HepG2 (cell line): ENCODE results near the gene DAGLB. TPM values are rescaled to one million over a fixed set of nuclear protein-coding genes. Genes with fewer than 3 reads are reported as not detected.

Experiments used
- DR1 ChIP-seq: sonication (generic); formaldehyde crosslinking; IDR thresholded peaks from 2 replicates; pipeline ENCODE4 v1.8.0; 2021; ENCODE audit warnings: mild to moderate bottlenecking, missing genetic modification reagents, inconsistent platforms
- ERF ChIP-seq: IDR thresholded peaks from 2 replicates; pipeline ENCODE4 v1.6.1; 2018; ENCODE audit warnings: missing biosample characterization, missing genetic modification reagents
- ETV5 ChIP-seq: IDR thresholded peaks from 2 replicates; pipeline ENCODE4 v1.6.1; 2018; ENCODE audit warnings: missing biosample characterization, missing genetic modification reagents, inconsistent platforms, borderline replicate concordance
- NCOR1 ChIP-seq: fragments of 200-600 bp; sonication (generic); IDR thresholded peaks from 2 replicates; pipeline ENCODE4 v1.7.0; 2017; ENCODE audit warnings: antibody characterized with exemption, low read length, borderline replicate concordance
- NFRKB ChIP-seq: fragments of 450-650 bp; IDR thresholded peaks from 2 replicates; pipeline ENCODE4 v1.6.1; 2017
- TOPORS ChIP-seq: sonication (generic); formaldehyde crosslinking; IDR thresholded peaks from 2 replicates; pipeline ENCODE4 v1.8.0; 2023; ENCODE audit warnings: mild to moderate bottlenecking, missing genetic modification reagents
- U2AF1 ChIP-seq: fragments of 200-400 bp; formaldehyde crosslinking; optimal IDR thresholded peaks from 2 replicates; pipeline ENCODE3; 2017; ENCODE audit warnings: mild to moderate bottlenecking, low read depth, low read length
- ZNF317 ChIP-seq: sonication (generic); formaldehyde crosslinking; IDR thresholded peaks from 2 replicates; pipeline ENCODE4 v1.5.0; 2020; ENCODE audit warnings: mild to moderate bottlenecking, missing genetic modification reagents
- ZNF468 ChIP-seq: sonication (generic); formaldehyde crosslinking; IDR thresholded peaks from 2 replicates; pipeline ENCODE4 v1.8.0; 2022; ENCODE audit warnings: mild to moderate bottlenecking, moderate library complexity, missing genetic modification reagents
- ZNF747 ChIP-seq: sonication (generic); formaldehyde crosslinking; IDR thresholded peaks from 2 replicates; pipeline ENCODE4 v1.8.1; 2023; ENCODE audit warnings: missing genetic modification reagents, mild to moderate bottlenecking, borderline replicate concordance
- ZNF766 ChIP-seq: sonication (generic); formaldehyde crosslinking; IDR thresholded peaks from 2 replicates; pipeline ENCODE4 v1.5.0; 2020; ENCODE audit warnings: missing genetic modification reagents, borderline replicate concordance
- polyA plus RNA-seq, 8 experiments: library from polyadenylated mRNA; depleted of rRNA in 3 of 8; stranded (reverse) in 7 of 8; unstranded in 1 of 8; fragments of >200 nt; fragmentation: Illumina TruSeq in 4 of 8; extraction: Trizol in 4 of 8; gene quantifications; 2 replicates each; pipeline versions ENCODE4 v1.2.1 to v1.2.3, GENCODE V29; 2011 to 2016; ENCODE audit warnings: low read depth in 4 of 8, missing spikeins in 1 of 8, mixed read lengths in 1 of 8; ENCODE audit not compliant: insufficient read depth in 1 of 8
- total RNA-seq, 5 experiments: library from RNA; depleted of rRNA; stranded (reverse); fragments of >200 nt; fragmentation: Illumina TruSeq; extraction: Trizol; gene quantifications; 2 replicates each; pipeline ENCODE4 v1.2.3, GENCODE V29; 2016; ENCODE audit warnings: low read depth in 1 of 5
- TF ChIP-seq, protein P1 (sequence below): sonication (generic); formaldehyde crosslinking; IDR thresholded peaks from 2 replicates; pipeline ENCODE4 v1.4.0; 2020; ENCODE audit warnings: mild to moderate bottlenecking, missing genetic modification reagents
- TF ChIP-seq, protein P2 (sequence below): sonication (generic); formaldehyde crosslinking; IDR thresholded peaks from 2 replicates; pipeline ENCODE4 v1.5.0; 2020; ENCODE audit warnings: missing genetic modification reagents
- TF ChIP-seq, protein P3 (sequence below): sonication (generic); formaldehyde crosslinking; IDR thresholded peaks from 2 replicates; pipeline ENCODE4 v1.5.0; 2020; ENCODE audit warnings: missing genetic modification reagents
- TF ChIP-seq, protein P4 (sequence below): sonication (generic); formaldehyde crosslinking; IDR thresholded peaks from 2 replicates; pipeline ENCODE4 v1.5.0; 2020; ENCODE audit warnings: mild to moderate bottlenecking, missing genetic modification reagents
- TF ChIP-seq, protein P5 (sequence below): sonication (generic); formaldehyde crosslinking; conservative IDR thresholded peaks from 2 replicates; pipeline ENCODE4 v1.5.0; 2020; ENCODE audit warnings: missing genetic modification reagents
- TF ChIP-seq, protein P6 (sequence below): sonication (generic); formaldehyde crosslinking; IDR thresholded peaks from 2 replicates; pipeline ENCODE4 v1.5.1; 2020; ENCODE audit warnings: mild to moderate bottlenecking, missing genetic modification reagents, moderate library complexity

DAGLB gene
- total and polyA plus RNA-seq, 2 of the 13 experiments (the other 11 are each of a cell fraction or from before 2014, with no cell fraction given), result 7.9 to 9.8 TPM

DNA sequence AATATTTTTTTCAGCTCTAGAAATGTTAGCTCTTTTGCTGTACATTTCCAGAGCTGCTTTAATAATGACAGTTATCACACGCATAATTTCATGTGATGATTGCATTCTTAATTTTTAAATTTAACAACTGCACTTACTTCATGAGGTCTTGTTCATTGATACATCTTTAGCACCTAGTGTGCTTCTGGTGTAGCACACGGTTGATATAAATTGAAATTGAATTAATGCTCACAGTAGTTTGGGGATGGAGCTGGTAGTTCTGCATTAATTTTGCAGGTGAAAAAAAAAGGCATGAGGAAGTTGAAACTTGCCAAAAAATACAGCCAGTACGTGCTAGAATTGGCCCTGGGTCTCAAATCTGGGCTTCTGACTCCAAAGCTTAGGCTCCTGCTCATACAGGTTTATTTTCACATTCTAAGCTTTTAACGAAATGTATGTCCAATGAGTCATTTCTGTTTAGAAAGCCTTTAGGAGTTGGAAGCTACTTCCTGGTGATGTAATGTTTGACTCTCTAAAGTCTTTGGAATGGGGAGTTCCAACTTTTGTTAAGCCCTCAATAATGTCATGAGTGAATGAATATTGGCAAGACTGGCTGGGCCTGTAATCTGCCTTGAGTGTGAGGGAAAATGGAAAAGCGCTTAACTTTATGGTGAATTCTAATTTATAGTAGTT lies 62.5 kb downstream of the DAGLB start (continued):
- TF ChIP-seq, protein P1, sequence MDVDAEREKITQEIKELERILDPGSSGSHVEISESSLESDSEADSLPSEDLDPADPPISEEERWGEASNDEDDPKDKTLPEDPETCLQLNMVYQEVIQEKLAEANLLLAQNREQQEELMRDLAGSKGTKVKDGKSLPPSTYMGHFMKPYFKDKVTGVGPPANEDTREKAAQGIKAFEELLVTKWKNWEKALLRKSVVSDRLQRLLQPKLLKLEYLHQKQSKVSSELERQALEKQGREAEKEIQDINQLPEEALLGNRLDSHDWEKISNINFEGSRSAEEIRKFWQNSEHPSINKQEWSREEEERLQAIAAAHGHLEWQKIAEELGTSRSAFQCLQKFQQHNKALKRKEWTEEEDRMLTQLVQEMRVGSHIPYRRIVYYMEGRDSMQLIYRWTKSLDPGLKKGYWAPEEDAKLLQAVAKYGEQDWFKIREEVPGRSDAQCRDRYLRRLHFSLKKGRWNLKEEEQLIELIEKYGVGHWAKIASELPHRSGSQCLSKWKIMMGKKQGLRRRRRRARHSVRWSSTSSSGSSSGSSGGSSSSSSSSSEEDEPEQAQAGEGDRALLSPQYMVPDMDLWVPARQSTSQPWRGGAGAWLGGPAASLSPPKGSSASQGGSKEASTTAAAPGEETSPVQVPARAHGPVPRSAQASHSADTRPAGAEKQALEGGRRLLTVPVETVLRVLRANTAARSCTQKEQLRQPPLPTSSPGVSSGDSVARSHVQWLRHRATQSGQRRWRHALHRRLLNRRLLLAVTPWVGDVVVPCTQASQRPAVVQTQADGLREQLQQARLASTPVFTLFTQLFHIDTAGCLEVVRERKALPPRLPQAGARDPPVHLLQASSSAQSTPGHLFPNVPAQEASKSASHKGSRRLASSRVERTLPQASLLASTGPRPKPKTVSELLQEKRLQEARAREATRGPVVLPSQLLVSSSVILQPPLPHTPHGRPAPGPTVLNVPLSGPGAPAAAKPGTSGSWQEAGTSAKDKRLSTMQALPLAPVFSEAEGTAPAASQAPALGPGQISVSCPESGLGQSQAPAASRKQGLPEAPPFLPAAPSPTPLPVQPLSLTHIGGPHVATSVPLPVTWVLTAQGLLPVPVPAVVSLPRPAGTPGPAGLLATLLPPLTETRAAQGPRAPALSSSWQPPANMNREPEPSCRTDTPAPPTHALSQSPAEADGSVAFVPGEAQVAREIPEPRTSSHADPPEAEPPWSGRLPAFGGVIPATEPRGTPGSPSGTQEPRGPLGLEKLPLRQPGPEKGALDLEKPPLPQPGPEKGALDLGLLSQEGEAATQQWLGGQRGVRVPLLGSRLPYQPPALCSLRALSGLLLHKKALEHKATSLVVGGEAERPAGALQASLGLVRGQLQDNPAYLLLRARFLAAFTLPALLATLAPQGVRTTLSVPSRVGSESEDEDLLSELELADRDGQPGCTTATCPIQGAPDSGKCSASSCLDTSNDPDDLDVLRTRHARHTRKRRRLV, result no peak
- TF ChIP-seq, protein P2, sequence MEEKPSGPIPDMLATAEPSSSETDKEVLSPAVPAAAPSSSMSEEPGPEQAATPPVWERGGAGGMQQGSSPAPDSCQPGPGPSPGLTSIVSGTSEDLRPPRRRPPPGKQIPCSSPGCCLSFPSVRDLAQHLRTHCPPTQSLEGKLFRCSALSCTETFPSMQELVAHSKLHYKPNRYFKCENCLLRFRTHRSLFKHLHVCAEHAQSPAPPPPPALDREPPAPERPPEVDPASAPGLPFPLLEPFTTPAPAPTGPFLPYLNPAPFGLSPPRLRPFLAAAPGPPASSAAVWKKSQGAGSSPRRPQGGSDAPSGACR, result no peak
- TF ChIP-seq DR1 (CRISPR knock-in tag) (no peak), ZNF468 (CRISPR knock-in tag) (no peak), ZNF747 (CRISPR knock-in tag) (no peak), ERF (CRISPR knock-in tag) (0 out of 2 replicates have a peak, but pooled peaks have one; percentile 25), TOPORS (no peak), NFRKB (no peak), ZNF317 (CRISPR knock-in tag) (no peak), ETV5 (CRISPR knock-in tag) (peak; percentile 71; the same call in 1 of the 2 replicates), U2AF1 (no peak), NCOR1 (no peak), ZNF766 (CRISPR knock-in tag) (no peak)
- TF ChIP-seq, protein P3, sequence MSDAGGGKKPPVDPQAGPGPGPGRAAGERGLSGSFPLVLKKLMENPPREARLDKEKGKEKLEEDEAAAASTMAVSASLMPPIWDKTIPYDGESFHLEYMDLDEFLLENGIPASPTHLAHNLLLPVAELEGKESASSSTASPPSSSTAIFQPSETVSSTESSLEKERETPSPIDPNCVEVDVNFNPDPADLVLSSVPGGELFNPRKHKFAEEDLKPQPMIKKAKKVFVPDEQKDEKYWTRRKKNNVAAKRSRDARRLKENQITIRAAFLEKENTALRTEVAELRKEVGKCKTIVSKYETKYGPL (CRISPR knock-in tag), result no peak
- TF ChIP-seq, protein P4, sequence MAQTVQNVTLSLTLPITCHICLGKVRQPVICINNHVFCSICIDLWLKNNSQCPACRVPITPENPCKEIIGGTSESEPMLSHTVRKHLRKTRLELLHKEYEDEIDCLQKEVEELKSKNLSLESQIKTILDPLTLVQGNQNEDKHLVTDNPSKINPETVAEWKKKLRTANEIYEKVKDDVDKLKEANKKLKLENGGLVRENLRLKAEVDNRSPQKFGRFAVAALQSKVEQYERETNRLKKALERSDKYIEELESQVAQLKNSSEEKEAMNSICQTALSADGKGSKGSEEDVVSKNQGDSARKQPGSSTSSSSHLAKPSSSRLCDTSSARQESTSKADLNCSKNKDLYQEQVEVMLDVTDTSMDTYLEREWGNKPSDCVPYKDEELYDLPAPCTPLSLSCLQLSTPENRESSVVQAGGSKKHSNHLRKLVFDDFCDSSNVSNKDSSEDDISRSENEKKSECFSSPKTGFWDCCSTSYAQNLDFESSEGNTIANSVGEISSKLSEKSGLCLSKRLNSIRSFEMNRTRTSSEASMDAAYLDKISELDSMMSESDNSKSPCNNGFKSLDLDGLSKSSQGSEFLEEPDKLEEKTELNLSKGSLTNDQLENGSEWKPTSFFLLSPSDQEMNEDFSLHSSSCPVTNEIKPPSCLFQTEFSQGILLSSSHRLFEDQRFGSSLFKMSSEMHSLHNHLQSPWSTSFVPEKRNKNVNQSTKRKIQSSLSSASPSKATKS (CRISPR knock-in tag), result no peak
- TF ChIP-seq, protein P5, sequence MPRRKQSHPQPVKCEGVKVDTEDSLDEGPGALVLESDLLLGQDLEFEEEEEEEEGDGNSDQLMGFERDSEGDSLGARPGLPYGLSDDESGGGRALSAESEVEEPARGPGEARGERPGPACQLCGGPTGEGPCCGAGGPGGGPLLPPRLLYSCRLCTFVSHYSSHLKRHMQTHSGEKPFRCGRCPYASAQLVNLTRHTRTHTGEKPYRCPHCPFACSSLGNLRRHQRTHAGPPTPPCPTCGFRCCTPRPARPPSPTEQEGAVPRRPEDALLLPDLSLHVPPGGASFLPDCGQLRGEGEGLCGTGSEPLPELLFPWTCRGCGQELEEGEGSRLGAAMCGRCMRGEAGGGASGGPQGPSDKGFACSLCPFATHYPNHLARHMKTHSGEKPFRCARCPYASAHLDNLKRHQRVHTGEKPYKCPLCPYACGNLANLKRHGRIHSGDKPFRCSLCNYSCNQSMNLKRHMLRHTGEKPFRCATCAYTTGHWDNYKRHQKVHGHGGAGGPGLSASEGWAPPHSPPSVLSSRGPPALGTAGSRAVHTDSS (CRISPR knock-in tag), result no peak
- TF ChIP-seq, protein P6, sequence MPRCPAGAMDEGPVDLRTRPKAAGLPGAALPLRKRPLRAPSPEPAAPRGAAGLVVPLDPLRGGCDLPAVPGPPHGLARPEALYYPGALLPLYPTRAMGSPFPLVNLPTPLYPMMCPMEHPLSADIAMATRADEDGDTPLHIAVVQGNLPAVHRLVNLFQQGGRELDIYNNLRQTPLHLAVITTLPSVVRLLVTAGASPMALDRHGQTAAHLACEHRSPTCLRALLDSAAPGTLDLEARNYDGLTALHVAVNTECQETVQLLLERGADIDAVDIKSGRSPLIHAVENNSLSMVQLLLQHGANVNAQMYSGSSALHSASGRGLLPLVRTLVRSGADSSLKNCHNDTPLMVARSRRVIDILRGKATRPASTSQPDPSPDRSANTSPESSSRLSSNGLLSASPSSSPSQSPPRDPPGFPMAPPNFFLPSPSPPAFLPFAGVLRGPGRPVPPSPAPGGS, result no peak
